CD8-positive, alpha-beta memory T cell (primary cell): ENCODE results near the gene OLFM3. TPM values are rescaled to one million over a fixed set of nuclear protein-coding genes. Genes with fewer than 3 reads are reported as not detected.

Experiments
- CTCF ChIA-PET: fragments of 350-600 bp; sonication (Branson Sonifier 250); formaldehyde crosslinking; loops from one replicate; lab custom pipeline; 2021; ENCODE audit warnings: antibody characterized with exemption; lab: Charles Lee
- POLR2A ChIA-PET: fragments of 350-600 bp; sonication (Branson Sonifier 250); formaldehyde crosslinking; loops from one replicate; lab custom pipeline; 2021; ENCODE audit warnings: antibody characterized with exemption; lab: Charles Lee
- DNase-seq, 5 donors: peaks; one replicate each; pipeline versions ENCODE4 v3.0.0 to v3.0.0-alpha.2; 2020 to 2022; ENCODE audit warnings: mixed read lengths in 1 of 5
- H3K27ac ChIP-seq: one replicate; pipeline ENCODE4 v1.7.0; 2013; ENCODE audit warnings: low read depth, mild to moderate bottlenecking, low read length, moderate library complexity
- H3K27me3 ChIP-seq: 2 replicates; pipeline ENCODE4 v1.7.0; 2013; ENCODE audit warnings: low read length, mild to moderate bottlenecking; ENCODE audit not compliant: insufficient read depth, poor library complexity, severe bottlenecking
- H3K36me3 ChIP-seq: 2 replicates; pipeline ENCODE4 v1.7.0; 2013; ENCODE audit warnings: mild to moderate bottlenecking, low read length, moderate library complexity; ENCODE audit not compliant: insufficient read depth
- H3K4me1 ChIP-seq: 2 replicates; pipeline ENCODE4 v1.7.0; 2013; ENCODE audit warnings: mild to moderate bottlenecking, low read length, moderate library complexity; ENCODE audit not compliant: insufficient read depth
- H3K4me3 ChIP-seq: 2 replicates; pipeline ENCODE4 v1.7.0; 2013; ENCODE audit warnings: mild to moderate bottlenecking, low read length
- H3K9me3 ChIP-seq: 2 replicates; pipeline ENCODE4 v1.7.0; 2013; ENCODE audit warnings: mild to moderate bottlenecking, low read length
- H3K27ac Mint-ChIP-seq, 8 donors: one replicate each; pipeline ENCODE4 v1.8.0; 2020 to 2021; ENCODE audit warnings: mixed read lengths in 8 of 8, mild to moderate bottlenecking in 6 of 8, inconsistent platforms in 3 of 8, moderate library complexity in 3 of 8
- H3K27me3 Mint-ChIP-seq, 2 donors: one replicate each; pipeline ENCODE4 v1.8.0; 2020 to 2021; ENCODE audit warnings: mixed read lengths in 2 of 2, mild to moderate bottlenecking in 1 of 2, moderate library complexity in 1 of 2
- H3K36me3 Mint-ChIP-seq, 3 donors: one replicate each; pipeline ENCODE4 v1.8.0; 2020 to 2021; ENCODE audit warnings: mixed read lengths in 3 of 3, inconsistent platforms in 1 of 3, mild to moderate bottlenecking in 1 of 3
- H3K4me1 Mint-ChIP-seq, 3 donors: one replicate each; pipeline ENCODE4 v1.8.0; 2020 to 2021; ENCODE audit warnings: mixed read lengths in 3 of 3, inconsistent platforms in 1 of 3, mild to moderate bottlenecking in 1 of 3
- H3K4me3 Mint-ChIP-seq, 7 donors: one replicate each; pipeline ENCODE4 v1.8.0; 2020 to 2021; ENCODE audit warnings: mixed read lengths in 7 of 7, mild to moderate bottlenecking in 6 of 7, moderate library complexity in 4 of 7, inconsistent platforms in 2 of 7
- H3K9me3 Mint-ChIP-seq, 5 donors: one replicate each; pipeline ENCODE4 v1.8.0; 2020 to 2022; ENCODE audit warnings: mixed read lengths in 5 of 5, mild to moderate bottlenecking in 3 of 5, moderate library complexity in 2 of 5, inconsistent platforms in 1 of 5
- polyA plus RNA-seq: library from polyadenylated mRNA; unstranded; fragments of 300-500 nt; fragmentation: Illumina TruSeq; gene quantifications from one replicate; pipeline ENCODE4 v1.2.3, GENCODE V29; 2021
- total RNA-seq, 2 experiments: library from RNA; stranded (reverse); gene quantifications; one replicate each; pipeline ENCODE4 v1.2.3, GENCODE V29; 2021

OLFM3 gene
- total and polyA plus RNA-seq, 3 experiments from 2014 or later, result not detected

- Mint-ChIP-seq H3K9me3 (no peaks in the 10 kb centered on the region), H3K4me3 (no peak overlapping the region), H3K4me1 (no peaks in the 10 kb centered on the region), H3K27ac (no peak overlapping the region), H3K27me3 (no peaks in the 10 kb centered on the region), H3K36me3 (no peaks in the 10 kb centered on the region)
- Histone ChIP-seq H3K36me3 (no peaks in the 10 kb centered on the region), H3K9me3 (no peaks in the 10 kb centered on the region), H3K4me3 (no peak overlapping the region), H3K27me3 (no peaks in the 10 kb centered on the region), H3K4me1 (no peaks in the 10 kb centered on the region), H3K27ac (no peak overlapping the region)
- DNase-seq, result no peak
- ChIA-PET POLR2A (no interaction called here), CTCF (no interaction called here)
These were observed 54.1 kb downstream of the OLFM3 start for GRCh38 chr1:101942516-101943193.

GRCh38 chr1:101938681-101939080, 58.0 kb downstream of the OLFM3 start:
- CTCF ChIA-PET, result interaction anchor here (1.6 kb wide), 1 partner anchor 9 kb away, joined by 3 read pairs; no protein-coding TSS in a partner anchor
- peaks cover 0 to 11% (median 0%) of the 10 kb centered on the region in 5 donors for H3K9me3 Mint-ChIP-seq
- no peaks in the 10 kb centered on the region for H3K4me1 ChIP-seq
- no peaks in the 10 kb centered on the region for H3K36me3 Mint-ChIP-seq
- H3K27me3 ChIP-seq, result no peaks in the 10 kb centered on the region
- H3K4me3 Mint-ChIP-seq, result no peak overlapping the region
- no peaks in the 10 kb centered on the region for H3K9me3 ChIP-seq
- DNase-seq, result no peak
- POLR2A ChIA-PET, result no interaction called here
- no peaks in the 10 kb centered on the region for H3K27me3 Mint-ChIP-seq
- no peaks in the 10 kb centered on the region for H3K36me3 ChIP-seq
- no peaks in the 10 kb centered on the region for H3K4me1 Mint-ChIP-seq
- no peak overlapping the region for H3K27ac Mint-ChIP-seq
- no peak overlapping the region for H3K4me3 ChIP-seq
- H3K27ac ChIP-seq, result no peak overlapping the region

GRCh38 chr1:101929343-101929742, 67.4 kb downstream of the OLFM3 start:
- no peaks in the 10 kb centered on the region for H3K27me3 Mint-ChIP-seq
- no peaks in the 10 kb centered on the region for H3K36me3 ChIP-seq
- no peak overlapping the region for H3K27ac ChIP-seq
- H3K9me3 ChIP-seq, result no peaks in the 10 kb centered on the region
- no peaks in the 10 kb centered on the region for H3K27me3 ChIP-seq
- no peaks in the 10 kb centered on the region for H3K36me3 Mint-ChIP-seq
- ChIA-PET CTCF (no interaction called here), POLR2A (no interaction called here)
- H3K4me1 Mint-ChIP-seq, result no peaks in the 10 kb centered on the region
- H3K4me3 Mint-ChIP-seq, result no peak overlapping the region
- no peaks in the 10 kb centered on the region for H3K4me1 ChIP-seq
- peaks cover 0 to 8% (median 4%) of the 10 kb centered on the region in 5 donors for H3K9me3 Mint-ChIP-seq
- no peak overlapping the region for H3K4me3 ChIP-seq
- DNase-seq, result no peak
- H3K27ac Mint-ChIP-seq, result no peak overlapping the region

- H3K4me3 ChIP-seq, result no peak overlapping the region
- H3K36me3 Mint-ChIP-seq, result no peaks in the 10 kb centered on the region
- no peaks in the 10 kb centered on the region for H3K4me1 ChIP-seq
- H3K27me3 Mint-ChIP-seq, result no peaks in the 10 kb centered on the region
- ChIA-PET POLR2A (no interaction called here), CTCF (no interaction called here)
- no peak overlapping the region for H3K27ac ChIP-seq
- H3K27ac Mint-ChIP-seq, result no peak overlapping the region
- H3K36me3 ChIP-seq, result no peaks in the 10 kb centered on the region
- peaks cover 0 to 8% (median 4%) of the 10 kb centered on the region in 5 donors for H3K9me3 Mint-ChIP-seq
- H3K9me3 ChIP-seq, result no peaks in the 10 kb centered on the region
- H3K4me3 Mint-ChIP-seq, result no peak overlapping the region
- no peaks in the 10 kb centered on the region for H3K4me1 Mint-ChIP-seq
- no peaks in the 10 kb centered on the region for H3K27me3 ChIP-seq
- DNase-seq, result no peak
These were observed 67.9 kb downstream of the OLFM3 start for GRCh38 chr1:101928829-101929228.

GRCh38 chr1:101924700-101925099, 72.0 kb downstream of the OLFM3 start:
- Histone ChIP-seq H3K36me3 (no peaks in the 10 kb centered on the region), H3K27me3 (no peaks in the 10 kb centered on the region), H3K4me1 (no peaks in the 10 kb centered on the region), H3K4me3 (no peak overlapping the region), H3K27ac (no peak overlapping the region), H3K9me3 (no peaks in the 10 kb centered on the region)
- no peak overlapping the region for H3K4me3 Mint-ChIP-seq
- DNase-seq, result no peak
- ChIA-PET CTCF (no interaction called here), POLR2A (no interaction called here)
- no peaks in the 10 kb centered on the region for H3K4me1 Mint-ChIP-seq
- no peak overlapping the region for H3K27ac Mint-ChIP-seq
- H3K36me3 Mint-ChIP-seq, result no peaks in the 10 kb centered on the region
- H3K9me3 Mint-ChIP-seq, result peaks cover 0 to 2% (median 0%) of the 10 kb centered on the region in 5 donors
- H3K27me3 Mint-ChIP-seq, result peaks cover 0 to 1% of the 10 kb centered on the region in 2 donors

GRCh38 chr1:101920577-101920976, 76.1 kb downstream of the OLFM3 start:
- H3K27me3 Mint-ChIP-seq, result peaks cover 0 to 1% of the 10 kb centered on the region in 2 donors
- H3K9me3 ChIP-seq, result no peaks in the 10 kb centered on the region
- ChIA-PET POLR2A (no interaction called here), CTCF (no interaction called here)
- no peak overlapping the region for H3K4me3 ChIP-seq
- DNase-seq, result no peak
- H3K27ac Mint-ChIP-seq, result no peak overlapping the region
- H3K9me3 Mint-ChIP-seq, result no peaks in the 10 kb centered on the region
- H3K27me3 ChIP-seq, result no peaks in the 10 kb centered on the region
- H3K36me3 Mint-ChIP-seq, result no peaks in the 10 kb centered on the region
- H3K36me3 ChIP-seq, result no peaks in the 10 kb centered on the region
- H3K4me3 Mint-ChIP-seq, result no peak overlapping the region
- H3K4me1 Mint-ChIP-seq, result no peaks in the 10 kb centered on the region
- H3K4me1 ChIP-seq, result no peaks in the 10 kb centered on the region
- H3K27ac ChIP-seq, result no peak overlapping the region

- H3K4me3 Mint-ChIP-seq, result no peak overlapping the region
- ChIA-PET POLR2A (no interaction called here), CTCF (no interaction called here)
- DNase-seq, result no peak
- no peak overlapping the region for H3K27ac Mint-ChIP-seq
- no peaks in the 10 kb centered on the region for H3K4me1 Mint-ChIP-seq
- Histone ChIP-seq H3K4me3 (no peak overlapping the region), H3K27ac (no peak overlapping the region), H3K27me3 (no peaks in the 10 kb centered on the region), H3K9me3 (no peaks in the 10 kb centered on the region), H3K4me1 (no peaks in the 10 kb centered on the region), H3K36me3 (no peaks in the 10 kb centered on the region)
- H3K27me3 Mint-ChIP-seq, result peaks cover 0 to 1% of the 10 kb centered on the region in 2 donors
- no peaks in the 10 kb centered on the region for H3K9me3 Mint-ChIP-seq
- H3K36me3 Mint-ChIP-seq, result no peaks in the 10 kb centered on the region
These were observed 78.4 kb downstream of the OLFM3 start for GRCh38 chr1:101918277-101918676.

GRCh38 chr1:101915597-101915996, 81.1 kb downstream of the OLFM3 start:
- Mint-ChIP-seq H3K27me3 (peaks cover 0 to 1% of the 10 kb centered on the region in 2 donors), H3K27ac (no peak overlapping the region), H3K4me3 (no peak overlapping the region), H3K36me3 (no peaks in the 10 kb centered on the region), H3K9me3 (no peaks in the 10 kb centered on the region), H3K4me1 (no peaks in the 10 kb centered on the region)
- Histone ChIP-seq H3K36me3 (no peaks in the 10 kb centered on the region), H3K4me3 (no peak overlapping the region), H3K27ac (no peak overlapping the region), H3K27me3 (no peaks in the 10 kb centered on the region), H3K9me3 (no peaks in the 10 kb centered on the region), H3K4me1 (no peaks in the 10 kb centered on the region)
- ChIA-PET CTCF (no interaction called here), POLR2A (no interaction called here)
- DNase-seq, result no peak
